ENCODE results near the gene TMEM178B.

GRCh38 chr7:141454338-141454737, 380.5 kb downstream of the TMEM178B start:
- TF ChIP-seq, protein P1, sequence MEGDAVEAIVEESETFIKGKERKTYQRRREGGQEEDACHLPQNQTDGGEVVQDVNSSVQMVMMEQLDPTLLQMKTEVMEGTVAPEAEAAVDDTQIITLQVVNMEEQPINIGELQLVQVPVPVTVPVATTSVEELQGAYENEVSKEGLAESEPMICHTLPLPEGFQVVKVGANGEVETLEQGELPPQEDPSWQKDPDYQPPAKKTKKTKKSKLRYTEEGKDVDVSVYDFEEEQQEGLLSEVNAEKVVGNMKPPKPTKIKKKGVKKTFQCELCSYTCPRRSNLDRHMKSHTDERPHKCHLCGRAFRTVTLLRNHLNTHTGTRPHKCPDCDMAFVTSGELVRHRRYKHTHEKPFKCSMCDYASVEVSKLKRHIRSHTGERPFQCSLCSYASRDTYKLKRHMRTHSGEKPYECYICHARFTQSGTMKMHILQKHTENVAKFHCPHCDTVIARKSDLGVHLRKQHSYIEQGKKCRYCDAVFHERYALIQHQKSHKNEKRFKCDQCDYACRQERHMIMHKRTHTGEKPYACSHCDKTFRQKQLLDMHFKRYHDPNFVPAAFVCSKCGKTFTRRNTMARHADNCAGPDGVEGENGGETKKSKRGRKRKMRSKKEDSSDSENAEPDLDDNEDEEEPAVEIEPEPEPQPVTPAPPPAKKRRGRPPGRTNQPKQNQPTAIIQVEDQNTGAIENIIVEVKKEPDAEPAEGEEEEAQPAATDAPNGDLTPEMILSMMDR (IDR thresholded peaks at IDR 0.05): no peak
- TF ChIP-seq POLR2A (IDR thresholded peaks at IDR 0.05): no peak

Data from right lobe of liver (tissue), 4 donors.